Daoy (cell line): ENCODE results near the gene CNOT11. TPM values are rescaled to one million over a fixed set of nuclear protein-coding genes. Genes with fewer than 3 reads are reported as not detected.
"Not testable (repeated sequence)": the region's sequence is repeated elsewhere in the genome, so short reads cannot be mapped to it uniquely, and the experiment has no call there.

Experiments used
- DNase-seq: peaks from one replicate; pipeline ENCODE4 v3.0.0-alpha.2; 2015; ENCODE audit warnings: low read depth
- total RNA-seq: library from RNA; depleted of rRNA; stranded (reverse); fragments of >200 nt; shearing (Covaris generic); gene quantifications from 2 replicates; pipeline ENCODE4 v1.2.3, GENCODE V29; 2014; rRNA removed

The CNOT11 gene
- total RNA-seq, 1 experiment from 2014 or later = 46.3 TPM

DNA sequence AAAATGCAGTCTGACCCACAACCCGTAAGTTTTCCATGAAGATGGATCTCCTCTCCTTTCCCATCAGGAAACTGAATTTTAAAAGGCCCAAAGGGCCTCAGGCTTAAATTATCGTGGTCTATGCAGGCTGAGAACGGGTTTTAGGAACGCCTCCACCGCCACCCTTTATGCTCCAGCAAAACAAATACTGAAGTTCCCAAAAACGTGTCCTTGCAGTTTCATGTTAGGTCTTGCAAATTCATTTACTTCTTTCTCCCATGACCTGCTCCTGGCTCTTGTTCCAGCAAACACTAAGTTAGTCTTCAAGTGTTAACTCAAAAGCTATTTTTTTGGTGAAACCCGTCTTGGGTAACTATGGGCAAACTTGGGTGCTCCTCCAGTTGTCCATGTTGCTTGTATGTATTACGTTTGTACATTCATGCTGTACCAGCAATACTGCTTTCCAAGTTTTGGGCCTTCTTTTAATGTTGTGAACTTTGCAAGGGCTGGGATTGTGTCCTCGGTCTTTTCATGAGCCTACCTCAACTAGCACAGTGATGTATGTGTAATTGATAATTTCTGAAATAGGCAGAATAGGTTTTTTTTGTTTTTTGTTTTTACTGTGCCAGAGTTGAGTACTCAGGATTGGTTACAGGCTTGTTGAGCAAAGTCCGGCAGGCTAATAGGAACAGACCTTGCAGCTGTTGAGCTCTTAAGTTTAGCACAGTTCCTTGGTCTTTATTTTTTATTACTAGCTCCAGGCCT lies 57.6 kb downstream of the CNOT11 start:
- DNase-seq = no peak

DNA sequence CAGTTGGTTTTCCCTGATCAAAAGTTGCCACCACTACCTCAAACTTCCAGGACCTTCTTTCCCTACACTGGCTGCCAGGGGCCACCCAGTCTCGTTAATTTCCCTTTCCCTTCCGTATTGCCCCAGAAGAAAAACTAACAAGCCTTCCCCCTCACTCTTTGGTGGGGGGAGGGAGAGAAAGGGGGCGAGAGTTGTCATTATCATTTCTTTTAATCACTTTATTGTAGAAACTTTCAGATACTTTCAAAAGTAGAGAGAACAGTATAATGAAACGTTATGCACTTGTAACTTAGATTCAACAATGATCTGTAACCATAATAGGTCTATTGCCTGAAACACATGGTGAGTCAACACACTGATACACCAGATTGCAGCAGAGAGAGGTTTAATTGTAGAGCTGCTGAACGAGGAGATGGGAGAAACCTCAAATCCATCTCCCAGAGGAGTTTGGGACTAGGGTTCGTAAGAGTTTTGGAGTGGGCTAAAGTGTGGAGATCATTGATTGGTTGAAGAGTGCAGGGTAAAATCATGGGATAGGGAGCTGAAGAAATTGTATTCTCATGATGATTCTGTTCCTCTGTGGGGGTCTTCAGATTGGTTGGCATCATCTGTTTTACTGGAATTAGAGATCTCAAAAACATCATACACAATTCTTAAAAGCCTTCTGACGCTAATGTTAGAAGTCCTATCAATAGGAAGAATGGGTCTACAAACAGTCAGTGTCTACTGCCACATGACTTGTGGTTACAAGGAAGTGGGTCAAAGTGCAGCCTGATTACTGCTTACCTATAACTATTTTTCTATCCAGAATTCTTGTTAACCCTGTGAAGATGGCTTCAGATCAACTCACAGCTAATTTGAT lies 58.4 kb downstream of the CNOT11 start:
- DNase-seq = no peak

DNA sequence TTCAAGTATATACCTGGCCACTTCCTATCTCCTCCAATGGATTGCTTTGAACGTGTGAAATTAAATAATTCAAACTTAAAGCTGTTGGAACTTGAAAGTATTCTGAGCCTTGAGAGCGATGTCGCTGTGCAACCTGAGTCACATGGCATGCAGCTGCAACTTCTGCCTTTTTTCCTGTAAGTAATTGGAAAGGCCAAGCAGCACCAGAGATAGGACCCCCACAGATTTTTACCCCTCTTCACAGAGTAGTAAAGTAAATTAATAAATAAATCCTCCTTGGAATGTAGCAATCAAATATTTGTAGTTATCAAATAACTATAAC lies 59.0 kb downstream of the CNOT11 start:
- DNase-seq = no peak

DNA sequence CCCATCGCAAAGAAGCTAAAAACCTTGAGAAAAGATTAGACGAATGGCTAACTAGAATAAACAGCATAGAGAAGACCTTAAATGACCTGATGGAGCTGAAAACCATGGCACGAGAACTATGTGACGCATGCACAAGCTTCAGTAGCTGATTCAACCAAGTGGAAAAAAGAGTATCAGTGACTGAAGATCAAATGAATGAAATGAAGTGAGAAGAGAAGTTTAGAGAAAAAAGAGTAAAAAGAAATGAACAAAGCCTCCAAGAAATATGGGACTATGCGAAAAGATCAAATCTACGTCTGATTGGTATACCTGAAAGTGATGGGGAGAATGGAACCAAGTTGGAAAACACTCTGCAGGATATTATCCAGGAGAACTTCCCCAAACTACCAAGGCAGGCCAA lies 63.9 kb downstream of the CNOT11 start:
- DNase-seq = not testable (repeated sequence)

Other genes starting within 250 kb of the CNOT11 start
- gene TBC1D8, start 101.5 kb upstream of the CNOT11 start, total RNA-seq = 4.4 and 5.1 TPM in 2 replicates
- gene RNF149, start 55.8 kb downstream of the CNOT11 start, total RNA-seq = 15.4 and 17.6 TPM in 2 replicates
- gene CREG2, start 134.6 kb downstream of the CNOT11 start, total RNA-seq = 0.74 and 2.0 TPM in 2 replicates
- 0.69 and 4.6 TPM in 2 replicates for gene RFX8, start 222.2 kb downstream of the CNOT11 start, total RNA-seq